MM.1S (cell line): ENCODE results near the gene TDO2.

Source experiments
- DNase-seq: peaks from one replicate; pipeline ENCODE4 v3.0.0-alpha.2; 2015
- H2AFZ ChIP-seq: fragments of 300-600 bp; sonication (generic); 2 replicates; pipeline ENCODE4 v1.6.0; 2016; ENCODE audit warnings: antibody characterized with exemption, low read length
- H3F3A ChIP-seq: fragments of 300-600 bp; sonication (generic); 2 replicates; pipeline ENCODE4 v1.6.1; 2016; ENCODE audit warnings: mild to moderate bottlenecking, antibody characterized with exemption, low read length, moderate library complexity, mixed read lengths; ENCODE audit not compliant: insufficient read depth
- H3K27ac ChIP-seq: fragments of 300-600 bp; sonication (generic); 2 replicates; pipeline ENCODE4 v1.5.1; 2016; ENCODE audit warnings: mild to moderate bottlenecking, low read length
- H3K27me3 ChIP-seq: fragments of 300-600 bp; sonication (generic); replicated peaks from 2 replicates; pipeline ENCODE4 v1.6.0; 2016; ENCODE audit warnings: low read length; ENCODE audit not compliant: insufficient read depth
- H3K36me3 ChIP-seq: fragments of 300-600 bp; sonication (generic); replicated peaks from 2 replicates; pipeline ENCODE4 v1.6.1; 2016; ENCODE audit warnings: mild to moderate bottlenecking, low read length, mixed read lengths; ENCODE audit not compliant: insufficient read depth
- H3K4me1 ChIP-seq: fragments of 300-600 bp; sonication (generic); 2 replicates; pipeline ENCODE4 v1.6.1; 2016; ENCODE audit warnings: low read length, mixed read lengths
- H3K4me2 ChIP-seq: fragments of 300-600 bp; sonication (generic); 2 replicates; pipeline ENCODE4 v1.6.0; 2016; ENCODE audit warnings: low read depth, low read length
- H3K4me3 ChIP-seq: fragments of 300-600 bp; sonication (generic); 2 replicates; pipeline ENCODE4 v1.5.1; 2016; ENCODE audit warnings: low read length, mixed read lengths
- H3K79me2 ChIP-seq: fragments of 300-600 bp; sonication (generic); 2 replicates; pipeline ENCODE4 v1.6.1; 2016; ENCODE audit warnings: mixed run types, low read length, mixed read lengths
- H3K9ac ChIP-seq: fragments of 300-600 bp; sonication (generic); 2 replicates; pipeline ENCODE4 v1.6.1; 2016; ENCODE audit warnings: low read length, mixed read lengths
- H3K9me2 ChIP-seq: fragments of 300-600 bp; sonication (generic); replicated peaks from 2 replicates; pipeline ENCODE4 v1.6.1; 2016; ENCODE audit warnings: mild to moderate bottlenecking, low read length, mixed read lengths; ENCODE audit not compliant: insufficient read depth
- H3K9me3 ChIP-seq: fragments of 300-600 bp; sonication (generic); replicated peaks from 2 replicates; pipeline ENCODE4 v1.6.1; 2016; ENCODE audit warnings: mild to moderate bottlenecking, low read length, mixed read lengths; ENCODE audit not compliant: insufficient read depth
- H4K20me1 ChIP-seq: fragments of 300-600 bp; sonication (generic); 2 replicates; pipeline ENCODE4 v1.6.1; 2016; ENCODE audit warnings: mild to moderate bottlenecking, low read length, moderate library complexity, mixed read lengths; ENCODE audit not compliant: insufficient read depth
- CTCF ChIP-seq: fragments of 300-600 bp; sonication (generic); IDR thresholded peaks from 2 replicates; pipeline ENCODE4 v1.5.1; 2016; ENCODE audit warnings: antibody characterized with exemption, low read length, mixed read lengths
- EZH2 ChIP-seq: fragments of 300-600 bp; sonication (generic); optimal IDR thresholded peaks from 2 replicates; pipeline ENCODE3; 2017; ENCODE audit warnings: low read depth, mild to moderate bottlenecking, antibody characterized with exemption, low read length, mixed read lengths
- EZH2phosphoT487 ChIP-seq: fragments of 300-600 bp; sonication (generic); IDR thresholded peaks from 2 replicates; pipeline ENCODE4 v1.6.1; 2018; ENCODE audit warnings: antibody characterized with exemption, low read length

The TDO2 gene

GRCh38 chr4:155948541-155948940 lies 45.0 kb downstream of the TDO2 start:
- no peaks in the 10 kb centered on the region for H3K9me2 ChIP-seq
- no peak overlapping the region for H3K9ac ChIP-seq
- no peak overlapping the region for H3K4me2 ChIP-seq
- no peak overlapping the region for H3K27ac ChIP-seq
- TF ChIP-seq CTCF = no peak
- TF ChIP-seq EZH2 = no peak
- no peak for DNase-seq
- H3F3A ChIP-seq = peaks cover 5% of the 10 kb centered on the region
- no peaks in the 10 kb centered on the region for H3K9me3 ChIP-seq
- H3K4me1 ChIP-seq = peaks cover 4% of the 10 kb centered on the region; the same call in 1 of the 2 replicates
- 0 out of 2 replicates have a peak, but pooled peaks cover 3% of the 10 kb centered on the region for H3K79me2 ChIP-seq
- no peaks in the 10 kb centered on the region for H3K36me3 ChIP-seq
- no peaks in the 10 kb centered on the region for H3K27me3 ChIP-seq
- no peak overlapping the region for H2AFZ ChIP-seq
- H4K20me1 ChIP-seq = no peaks in the 10 kb centered on the region
- H3K4me3 ChIP-seq = no peak overlapping the region

GRCh38 chr4:155950461-155950860 lies 47.0 kb downstream of the TDO2 start:
- Histone ChIP-seq H3K9ac (no peak overlapping the region), H3K36me3 (no peaks in the 10 kb centered on the region), H3K9me2 (no peaks in the 10 kb centered on the region), H4K20me1 (no peaks in the 10 kb centered on the region), H3K9me3 (no peaks in the 10 kb centered on the region), H3K79me2 (0 out of 2 replicates have a peak, but pooled peaks cover 3% of the 10 kb centered on the region), H3F3A (peaks cover 13% of the 10 kb centered on the region), H3K4me3 (no peak overlapping the region), H3K4me1 (peaks cover 4% of the 10 kb centered on the region), H3K27ac (no peak overlapping the region), H3K4me2 (no peak overlapping the region), H2AFZ (no peak overlapping the region), H3K27me3 (no peaks in the 10 kb centered on the region)
- no peak for DNase-seq
- TF ChIP-seq EZH2phosphoT487 (no peak), CTCF (no peak), EZH2 (no peak)

- no peaks in the 10 kb centered on the region for H3K27me3 ChIP-seq
- H3K36me3 ChIP-seq = no peaks in the 10 kb centered on the region
- H3K4me2 ChIP-seq = peak overlapping the region; percentile 5; the same call in 1 of the 2 replicates
- 0 out of 2 replicates have a peak, but pooled peaks cover 3% of the 10 kb centered on the region for H3K79me2 ChIP-seq
- no peaks in the 10 kb centered on the region for H3K9me3 ChIP-seq
- H4K20me1 ChIP-seq = no peaks in the 10 kb centered on the region
- H3K4me3 ChIP-seq = no peak overlapping the region
- no peak overlapping the region for H3K27ac ChIP-seq
- peaks cover 13% of the 10 kb centered on the region for H3F3A ChIP-seq
- peaks cover 4% of the 10 kb centered on the region for H3K4me1 ChIP-seq
- no peak overlapping the region for H3K9ac ChIP-seq
- no peak overlapping the region for H2AFZ ChIP-seq
- no peak for DNase-seq
- no peaks in the 10 kb centered on the region for H3K9me2 ChIP-seq
- TF ChIP-seq CTCF = no peak
- TF ChIP-seq EZH2 = no peak
- no peak for TF ChIP-seq EZH2phosphoT487
These were observed 49.0 kb downstream of the TDO2 start for GRCh38 chr4:155952501-155952901.
